ENCODE data around the gene ZNF562. TPM values are rescaled to one million over a fixed set of nuclear protein-coding genes. Genes with fewer than 3 reads are reported as not detected.

Gene ZNF562
- total RNA-seq, 1 experiment from 2014 or later, result 18.4 TPM

GRCh38 chr19:9711815-9712214 is 36.9 kb upstream of the ZNF562 start (continued):
- TF ChIP-seq USF1 (CRISPR knock-in tag; IDR thresholded peaks at IDR 0.05), result no peak
- TF ChIP-seq ATF1 (CRISPR knock-in tag; IDR thresholded peaks at IDR 0.05), result no peak
- no peak for TF ChIP-seq ZNF512 (CRISPR knock-in tag; IDR thresholded peaks at IDR 0.05; ENCODE audit: borderline replicate concordance)
- TF ChIP-seq ERG (CRISPR knock-in tag; IDR thresholded peaks at IDR 0.05), result no peak
- no peak for TF ChIP-seq ZNF219 (CRISPR knock-in tag; IDR thresholded peaks at IDR 0.05; ENCODE audit: borderline replicate concordance)
- no peak for TF ChIP-seq ATF6 (CRISPR knock-in tag; IDR thresholded peaks at IDR 0.05)
- no peak for TF ChIP-seq ZNF532 (CRISPR knock-in tag; IDR thresholded peaks at IDR 0.05; ENCODE audit: borderline replicate concordance)
- TF ChIP-seq KAT7 (CRISPR knock-in tag; IDR thresholded peaks at IDR 0.05; ENCODE audit: borderline replicate concordance), result no peak
- TF ChIP-seq E2F1 (CRISPR knock-in tag; IDR thresholded peaks at IDR 0.05), result no peak
- TF ChIP-seq HMGXB4 (CRISPR knock-in tag; IDR thresholded peaks at IDR 0.05), result no peak

- Mint-ChIP-seq H3K9me3 (peaks cover 59% of the 10 kb centered on the region), H3K4me1 (peaks cover 21% of the 10 kb centered on the region), H3K27me3 (ENCODE audit: low read depth) (peaks cover 5% of the 10 kb centered on the region), H3K4me3 (no peak overlapping the region), H3K36me3 (peaks cover 26% of the 10 kb centered on the region), H3K27ac (no peak overlapping the region)
- CTCF ChIA-PET, result no interaction called here
- ATAC-seq (no peak), DNase-seq (ENCODE audit: low spot score) (no peak)
- POLR2A ChIA-PET, result no interaction called here
- TF ChIP-seq IRF1 (CRISPR knock-in tag; IDR thresholded peaks at IDR 0.05), result no peak
- no peak for TF ChIP-seq ZNF416 (CRISPR knock-in tag; IDR thresholded peaks at IDR 0.05)
- TF ChIP-seq ZNF425 (CRISPR knock-in tag; conservative IDR thresholded peaks at IDR 0.05), result no peak
- TF ChIP-seq PRDM15 (CRISPR knock-in tag; IDR thresholded peaks at IDR 0.05), result no peak
- TF ChIP-seq ELF4 (CRISPR knock-in tag; IDR thresholded peaks at IDR 0.05; ENCODE audit: low read depth), result no peak
These were observed 34.4 kb upstream of the ZNF562 start for GRCh38 chr19:9709305-9709704.
